GM12878 (cell line): ENCODE measurements around the gene ADCY5. TPM values are rescaled to one million over a fixed set of nuclear protein-coding genes. Genes with fewer than 3 reads are reported as not detected.

Experiments
- ATAC-seq: fragments of 200-7000 bp; cut with Tn5 transposase; 3 replicates; pipeline ENCODE4 v1.9.1; 2020; ENCODE audit warnings: mild to moderate bottlenecking, moderate library complexity
- BruUV-seq: library from RNA; stranded (reverse); fragments of 400-500 nt; replicated peaks from 2 replicates; lab custom pipeline; 2021; lab: Mats Ljungman, UMichigan
- CTCF ChIA-PET: fragments of 300-600 bp; sonication (Branson Sonifier 250); formaldehyde crosslinking; extraction: SDS; loops from one replicate; lab custom pipeline; 2021; ENCODE audit warnings: inconsistent platforms; lab: Yijun Ruan, JAX
- POLR2A ChIA-PET: fragments of 350-600 bp; formaldehyde crosslinking; extraction: SDS; loops from one replicate; lab custom pipeline; 2021; ENCODE audit warnings: inconsistent platforms; lab: Charles Lee
- RAD21 ChIA-PET: fragments of 300-600 bp; sonication (Branson Sonifier 250); formaldehyde crosslinking; loops from one replicate; lab custom pipeline; 2023; ENCODE audit warnings: antibody characterized with exemption; ENCODE audit not compliant: unreplicated experiment; lab: Charles Lee
- SMC1A ChIA-PET: fragments of 300-600 bp; sonication (Branson Sonifier 250); formaldehyde crosslinking; loops from one replicate; lab custom pipeline; 2023; ENCODE audit not compliant: unreplicated experiment, uncharacterized antibody; lab: Charles Lee
- DNase-seq: peaks from one replicate; pipeline ENCODE4 v3.0.0-alpha.2; 2011; ENCODE audit warnings: low read depth, low spot score
- FAIRE-seq: peaks from 3 replicates; lab custom pipeline; 2011; peaks lifted over from hg19 to GRCh38; lab: Jason Lieb, UNC
- H2AFZ ChIP-seq: 2 replicates; pipeline ENCODE4 v1.6.0; 2011; ENCODE audit warnings: low read depth, low read length, control low read depth; ENCODE audit not compliant: control insufficient read depth
- H3K27ac ChIP-seq: 2 replicates; pipeline ENCODE4 v1.5.1; 2011; ENCODE audit warnings: control low read depth; ENCODE audit not compliant: control insufficient read depth, insufficient read depth
- H3K27me3 ChIP-seq, 2 experiments: replicated peaks in 1 of 2; 2 replicates each; pipeline versions ENCODE4 v1.6.0 to v1.6.1; 2011; ENCODE audit warnings: low read length in 1 of 2; ENCODE audit not compliant: control insufficient read depth in 2 of 2, insufficient read depth in 2 of 2
- H3K36me3 ChIP-seq, 2 experiments: 2 replicates each; pipeline ENCODE4 v1.5.1; 2011; ENCODE audit warnings: low read length in 1 of 2; ENCODE audit not compliant: control insufficient read depth in 2 of 2, insufficient read depth in 2 of 2
- H3K4me1 ChIP-seq: 2 replicates; pipeline ENCODE4 v1.6.1; 2011; ENCODE audit warnings: mild to moderate bottlenecking, low read length, moderate library complexity, mixed read lengths; ENCODE audit not compliant: control insufficient read depth, insufficient read depth
- H3K4me2 ChIP-seq: 2 replicates; pipeline ENCODE4 v1.6.0; 2011; ENCODE audit warnings: control low read depth; ENCODE audit not compliant: control insufficient read depth, insufficient read depth
- H3K4me3 ChIP-seq: fragments of 200-600 bp; sonication (generic); 2 replicates; pipeline ENCODE4 v1.5.1; 2016
- H3K79me2 ChIP-seq: 2 replicates; pipeline ENCODE4 v1.6.0; 2011; ENCODE audit warnings: low read length; ENCODE audit not compliant: control insufficient read depth, insufficient read depth
- H3K9ac ChIP-seq: 2 replicates; pipeline ENCODE4 v1.8.0; 2011; ENCODE audit warnings: low read length, control low read depth, mixed read lengths; ENCODE audit not compliant: control insufficient read depth, insufficient read depth
- H3K9me3 ChIP-seq: replicated peaks from 3 replicates; pipeline ENCODE4 v1.5.1; 2011; ENCODE audit warnings: mild to moderate bottlenecking, low read length; ENCODE audit not compliant: control insufficient read depth, insufficient read depth
- H4K20me1 ChIP-seq: 2 replicates; pipeline ENCODE4 v1.6.0; 2011; ENCODE audit not compliant: control insufficient read depth, insufficient read depth
- CBFB ChIP-seq: IDR thresholded peaks from 2 replicates; pipeline ENCODE4 v1.6.1; 2016; ENCODE audit warnings: antibody characterized with exemption, low read depth
- EP300 ChIP-seq, 2 experiments: fragments of 150-350 bp in 1 of 2; IDR thresholded peaks; 2 replicates each; pipeline ENCODE4 v1.6.1; 2011 to 2012; ENCODE audit warnings: low read depth in 2 of 2, low read length in 2 of 2, borderline replicate concordance in 1 of 2, improper control_type of control experiment in 1 of 2, inconsistent platforms in 1 of 2; ENCODE audit not compliant: control insufficient read depth in 1 of 2
- FOXK2 ChIP-seq: fragments of 450-650 bp; IDR thresholded peaks from 2 replicates; pipeline ENCODE4 v1.6.1; 2017; ENCODE audit warnings: mild to moderate bottlenecking, moderate library complexity
- IKZF1 ChIP-seq: fragments of 450-650 bp; conservative IDR thresholded peaks from 2 replicates; pipeline ENCODE4 v1.6.1; 2017; ENCODE audit warnings: antibody characterized with exemption, mild to moderate bottlenecking
- IKZF2 ChIP-seq, 2 experiments: fragments of 450-650 bp; IDR thresholded peaks; 2 replicates each; pipeline ENCODE4 v1.6.1; 2017; ENCODE audit warnings: mild to moderate bottlenecking in 2 of 2, moderate library complexity in 2 of 2
- JUND ChIP-seq: IDR thresholded peaks from 2 replicates; pipeline ENCODE4 v1.6.1; 2012; ENCODE audit warnings: low read depth, mild to moderate bottlenecking, low read length, improper control_type of control experiment, moderate library complexity
- RBBP5 ChIP-seq: fragments of 200-600 bp; sonication (generic); conservative IDR thresholded peaks from 2 replicates; pipeline ENCODE4 v1.6.1; 2016
- RCOR1 ChIP-seq: conservative IDR thresholded peaks from 2 replicates; pipeline ENCODE4 v1.6.1; 2012; ENCODE audit warnings: low read depth, low read length, improper control_type of control experiment
- RELA ChIP-seq: fragments of 450-650 bp; IDR thresholded peaks from 2 replicates; pipeline ENCODE4 v1.8.0; 2014; ENCODE audit warnings: borderline replicate concordance; ENCODE audit not compliant: partially characterized antibody
- SREBF1 ChIP-seq: IDR thresholded peaks from 2 replicates; pipeline ENCODE4 v1.6.1; 2012; ENCODE audit warnings: mild to moderate bottlenecking, low read length
- WGBS: methylation state at CpG from one replicate; pipeline ENCODE4 v1.1.6; 2016; ENCODE audit warnings: low lambda C conversion rate; ENCODE audit not compliant: insufficient replicate concordance, insufficient coverage; ENCODE audit errors: missing lambda C conversion rate; 5-methylcytosine and 5-hydroxymethylcytosine counted together
- in situ Hi-C: fragments of 300-500 bp; cut with MboI; formaldehyde crosslinking; loops from 9 replicates; pipeline ENCODE4 v1.14.3; 2018; ENCODE audit warnings: mixed read lengths
- intact Hi-C: fragments of 100-400 bp; cut with micrococcal nuclease; formaldehyde crosslinking; loops from one replicate; pipeline ENCODE4 v1.14.2; 2022; ENCODE audit not compliant: unreplicated experiment
- polyA plus RNA-seq, 11 experiments: library from polyadenylated mRNA; depleted of rRNA in 4 of 11; unstranded in 6 of 11; stranded (reverse) in 5 of 11; fragments of >200 nt; fragmentation: Nextera tagmentation in 4 of 11; fragmentation: Illumina TruSeq in 1 of 11; extraction: Ambion mirVana in 4 of 11; extraction: Trizol in 1 of 11; gene quantifications; 1 replicate in 1 of 11; 2 replicates in 10 of 11; pipeline versions ENCODE4 v1.2.1 to v1.2.3, GENCODE V29; 2011 to 2016; ENCODE audit warnings: inconsistent platforms in 2 of 11, missing spikeins in 2 of 11, low read depth in 1 of 11
- total RNA-seq, 4 experiments: library from RNA; depleted of rRNA in 3 of 4; stranded (reverse); fragments of >200 nt in 3 of 4; fragmentation: Illumina TruSeq in 1 of 4; extraction: Trizol in 1 of 4; gene quantifications; 2 replicates each; pipeline versions ENCODE4 v1.2.1 to v1.2.3, GENCODE V29; 2013 to 2021
- TF ChIP-seq, protein P1 (sequence below), 3 experiments: IDR thresholded peaks in 2 of 3; conservative IDR thresholded peaks in 1 of 3; 2 replicates each; pipeline ENCODE4 v1.5.1; 2011; ENCODE audit warnings: low read depth in 3 of 3, low read length in 3 of 3, mild to moderate bottlenecking in 3 of 3, control low read depth in 2 of 3, moderate library complexity in 2 of 3, inconsistent platforms in 1 of 3, mixed read lengths in 1 of 3; ENCODE audit not compliant: control insufficient read depth in 2 of 3, insufficient read depth in 1 of 3; ENCODE audit errors: extremely low read depth in 1 of 3
- TF ChIP-seq, protein P2 (sequence below): fragments of 450-650 bp; formaldehyde crosslinking; IDR thresholded peaks from 2 replicates; pipeline ENCODE4 v1.4.0; 2022; ENCODE audit warnings: mild to moderate bottlenecking, moderate library complexity
- TF ChIP-seq, protein P3 (sequence below): fragments of 450-650 bp; IDR thresholded peaks from 2 replicates; pipeline ENCODE4 v1.6.1; 2017; ENCODE audit warnings: mild to moderate bottlenecking, moderate library complexity

The ADCY5 gene
- total and polyA plus RNA-seq, 10 of the 15 experiments (the other 5 are each of a cell fraction or from before 2014, with no cell fraction given), result under 0.01 to 0.24 (median 0.02) TPM; not detected in 4

DNA sequence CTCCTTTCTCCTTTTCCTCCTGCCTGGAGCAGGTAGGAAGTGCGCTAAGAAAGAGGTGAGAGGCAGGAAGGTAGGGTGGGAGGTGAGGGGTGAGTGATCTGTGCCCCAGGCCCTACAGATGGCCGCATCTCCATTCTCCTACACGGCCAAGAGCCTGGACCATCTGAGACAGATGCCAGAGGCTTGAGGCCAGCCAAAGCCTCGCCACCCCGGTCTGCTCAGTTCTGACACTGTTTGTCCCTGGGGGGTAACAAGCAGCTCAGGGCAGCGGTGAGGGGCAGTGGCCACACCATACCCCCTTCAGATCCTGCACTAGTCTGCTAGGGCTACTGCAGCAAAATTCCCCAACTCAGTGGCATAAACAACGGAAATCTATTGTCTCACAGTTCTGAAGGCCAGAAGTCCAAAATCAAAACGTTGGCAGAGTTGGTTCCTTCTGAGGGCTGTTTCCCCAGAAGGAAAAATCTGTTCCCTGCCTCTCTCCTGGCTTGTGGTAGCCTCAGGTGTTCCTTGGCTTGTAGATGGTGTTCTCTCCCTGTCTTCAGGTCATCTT, 28.4 kb downstream of the ADCY5 start (continued):
- TF ChIP-seq, protein P1, sequence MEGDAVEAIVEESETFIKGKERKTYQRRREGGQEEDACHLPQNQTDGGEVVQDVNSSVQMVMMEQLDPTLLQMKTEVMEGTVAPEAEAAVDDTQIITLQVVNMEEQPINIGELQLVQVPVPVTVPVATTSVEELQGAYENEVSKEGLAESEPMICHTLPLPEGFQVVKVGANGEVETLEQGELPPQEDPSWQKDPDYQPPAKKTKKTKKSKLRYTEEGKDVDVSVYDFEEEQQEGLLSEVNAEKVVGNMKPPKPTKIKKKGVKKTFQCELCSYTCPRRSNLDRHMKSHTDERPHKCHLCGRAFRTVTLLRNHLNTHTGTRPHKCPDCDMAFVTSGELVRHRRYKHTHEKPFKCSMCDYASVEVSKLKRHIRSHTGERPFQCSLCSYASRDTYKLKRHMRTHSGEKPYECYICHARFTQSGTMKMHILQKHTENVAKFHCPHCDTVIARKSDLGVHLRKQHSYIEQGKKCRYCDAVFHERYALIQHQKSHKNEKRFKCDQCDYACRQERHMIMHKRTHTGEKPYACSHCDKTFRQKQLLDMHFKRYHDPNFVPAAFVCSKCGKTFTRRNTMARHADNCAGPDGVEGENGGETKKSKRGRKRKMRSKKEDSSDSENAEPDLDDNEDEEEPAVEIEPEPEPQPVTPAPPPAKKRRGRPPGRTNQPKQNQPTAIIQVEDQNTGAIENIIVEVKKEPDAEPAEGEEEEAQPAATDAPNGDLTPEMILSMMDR (IDR thresholded peaks at IDR 0.05 in 2 of 3, conservative IDR thresholded peaks at IDR 0.05 in 1 of 3; ENCODE audit: control insufficient read depth in 2 of 3, extremely low read depth in 1 of 3, insufficient read depth in 1 of 3, low read depth in 3 of 3, low read length in 3 of 3), result no peak
- TF ChIP-seq RELA, result no peak
- no peak for TF ChIP-seq IKZF2 (IDR thresholded peaks at IDR 0.05)
- TF ChIP-seq RCOR1, result no peak
- TF ChIP-seq JUND, result no peak
- TF ChIP-seq SREBF1, result no peak

DNA sequence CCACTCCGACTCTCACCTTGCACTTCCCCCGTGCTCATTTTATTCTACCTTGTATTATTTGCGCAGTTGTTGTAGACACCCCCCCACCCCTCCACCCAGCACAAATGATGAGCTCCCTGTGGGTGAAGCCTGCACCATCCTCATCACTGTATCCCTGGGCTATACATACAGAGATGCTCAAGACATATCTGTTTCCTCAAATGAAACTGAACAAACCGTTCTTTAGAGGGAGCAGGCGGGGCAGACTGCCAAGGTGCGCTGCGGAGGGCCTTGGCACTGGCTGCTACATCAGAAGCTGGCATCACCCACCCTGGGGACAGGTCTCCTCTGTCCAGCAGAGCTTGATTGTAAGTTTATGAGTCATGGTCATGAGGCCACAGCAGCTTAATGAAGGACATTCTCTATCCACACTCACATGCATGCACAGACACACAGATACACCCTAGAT, 29.0 kb downstream of the ADCY5 start:
- in situ Hi-C loops (no loop called here), intact Hi-C loops (no loop called here)
- WGBS, result 64% methylated on average over 7 of the region's 7 CpGs
- POLR2A ChIA-PET, result no interaction called here
- Histone ChIP-seq H2AFZ (no peak overlapping the region), H3K9ac (no peak overlapping the region), H3K4me1 (no peaks in the 10 kb centered on the region), H3K79me2 (no peaks in the 10 kb centered on the region), H3K27me3 (peaks cover 0 to 5% of the 10 kb centered on the region in 2 experiments; a peak in 2 of 4 replicates), H3K36me3 (no peaks in the 10 kb centered on the region), H4K20me1 (no peaks in the 10 kb centered on the region), H3K27ac (no peak overlapping the region), H3K9me3 (no peaks in the 10 kb centered on the region), H3K4me2 (no peak overlapping the region), H3K4me3 (no peak overlapping the region)
- RAD21 ChIA-PET, result no interaction called here
- FAIRE-seq, result no peak
- BruUV-seq, result no TSS peak
- no peak for DNase-seq
- CTCF ChIA-PET, result no interaction called here
- ATAC-seq, result no peak
- SMC1A ChIA-PET, result no interaction called here
- TF ChIP-seq FOXK2, result no peak
- TF ChIP-seq RELA, result no peak
- no peak for TF ChIP-seq CBFB
- no peak for TF ChIP-seq EP300 (IDR thresholded peaks at IDR 0.05; ENCODE audit: borderline replicate concordance in 1 of 2, control insufficient read depth in 1 of 2, low read depth in 2 of 2, low read length in 2 of 2)
- no peak for TF ChIP-seq IKZF1
- no peak for TF ChIP-seq RBBP5
- TF ChIP-seq, protein P2, sequence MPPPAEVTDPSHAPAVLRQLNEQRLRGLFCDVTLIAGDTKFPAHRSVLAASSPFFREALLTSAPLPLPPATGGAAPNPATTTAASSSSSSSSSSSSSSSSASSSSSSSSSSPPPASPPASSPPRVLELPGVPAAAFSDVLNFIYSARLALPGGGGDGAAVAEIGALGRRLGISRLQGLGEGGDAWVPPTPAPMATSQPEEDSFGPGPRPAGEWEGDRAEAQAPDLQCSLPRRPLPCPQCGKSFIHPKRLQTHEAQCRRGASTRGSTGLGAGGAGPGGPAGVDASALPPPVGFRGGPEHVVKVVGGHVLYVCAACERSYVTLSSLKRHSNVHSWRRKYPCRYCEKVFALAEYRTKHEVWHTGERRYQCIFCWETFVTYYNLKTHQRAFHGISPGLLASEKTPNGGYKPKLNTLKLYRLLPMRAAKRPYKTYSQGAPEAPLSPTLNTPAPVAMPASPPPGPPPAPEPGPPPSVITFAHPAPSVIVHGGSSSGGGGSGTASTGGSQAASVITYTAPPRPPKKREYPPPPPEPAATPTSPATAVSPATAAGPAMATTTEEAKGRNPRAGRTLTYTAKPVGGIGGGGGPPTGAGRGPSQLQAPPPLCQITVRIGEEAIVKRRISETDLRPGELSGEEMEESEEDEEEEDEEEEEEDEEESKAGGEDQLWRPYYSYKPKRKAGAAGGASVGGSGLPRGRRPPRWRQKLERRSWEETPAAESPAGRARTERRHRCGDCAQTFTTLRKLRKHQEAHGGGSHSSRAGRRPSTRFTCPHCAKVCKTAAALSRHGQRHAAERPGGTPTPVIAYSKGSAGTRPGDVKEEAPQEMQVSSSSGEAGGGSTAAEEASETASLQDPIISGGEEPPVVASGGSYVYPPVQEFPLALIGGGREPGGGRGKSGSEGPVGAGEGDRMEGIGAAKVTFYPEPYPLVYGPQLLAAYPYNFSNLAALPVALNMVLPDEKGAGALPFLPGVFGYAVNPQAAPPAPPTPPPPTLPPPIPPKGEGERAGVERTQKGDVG, result no peak
- TF ChIP-seq, protein P3, sequence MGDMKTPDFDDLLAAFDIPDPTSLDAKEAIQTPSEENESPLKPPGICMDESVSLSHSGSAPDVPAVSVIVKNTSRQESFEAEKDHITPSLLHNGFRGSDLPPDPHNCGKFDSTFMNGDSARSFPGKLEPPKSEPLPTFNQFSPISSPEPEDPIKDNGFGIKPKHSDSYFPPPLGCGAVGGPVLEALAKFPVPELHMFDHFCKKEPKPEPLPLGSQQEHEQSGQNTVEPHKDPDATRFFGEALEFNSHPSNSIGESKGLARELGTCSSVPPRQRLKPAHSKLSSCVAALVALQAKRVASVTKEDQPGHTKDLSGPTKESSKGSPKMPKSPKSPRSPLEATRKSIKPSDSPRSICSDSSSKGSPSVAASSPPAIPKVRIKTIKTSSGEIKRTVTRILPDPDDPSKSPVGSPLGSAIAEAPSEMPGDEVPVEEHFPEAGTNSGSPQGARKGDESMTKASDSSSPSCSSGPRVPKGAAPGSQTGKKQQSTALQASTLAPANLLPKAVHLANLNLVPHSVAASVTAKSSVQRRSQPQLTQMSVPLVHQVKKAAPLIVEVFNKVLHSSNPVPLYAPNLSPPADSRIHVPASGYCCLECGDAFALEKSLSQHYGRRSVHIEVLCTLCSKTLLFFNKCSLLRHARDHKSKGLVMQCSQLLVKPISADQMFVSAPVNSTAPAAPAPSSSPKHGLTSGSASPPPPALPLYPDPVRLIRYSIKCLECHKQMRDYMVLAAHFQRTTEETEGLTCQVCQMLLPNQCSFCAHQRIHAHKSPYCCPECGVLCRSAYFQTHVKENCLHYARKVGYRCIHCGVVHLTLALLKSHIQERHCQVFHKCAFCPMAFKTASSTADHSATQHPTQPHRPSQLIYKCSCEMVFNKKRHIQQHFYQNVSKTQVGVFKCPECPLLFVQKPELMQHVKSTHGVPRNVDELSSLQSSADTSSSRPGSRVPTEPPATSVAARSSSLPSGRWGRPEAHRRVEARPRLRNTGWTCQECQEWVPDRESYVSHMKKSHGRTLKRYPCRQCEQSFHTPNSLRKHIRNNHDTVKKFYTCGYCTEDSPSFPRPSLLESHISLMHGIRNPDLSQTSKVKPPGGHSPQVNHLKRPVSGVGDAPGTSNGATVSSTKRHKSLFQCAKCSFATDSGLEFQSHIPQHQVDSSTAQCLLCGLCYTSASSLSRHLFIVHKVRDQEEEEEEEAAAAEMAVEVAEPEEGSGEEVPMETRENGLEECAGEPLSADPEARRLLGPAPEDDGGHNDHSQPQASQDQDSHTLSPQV, result no peak
